ENCODE measurements around the gene C6orf47.
A peak's percentile ranks its signal among the peaks of the same experiment; 100 is the strongest.

DNA sequence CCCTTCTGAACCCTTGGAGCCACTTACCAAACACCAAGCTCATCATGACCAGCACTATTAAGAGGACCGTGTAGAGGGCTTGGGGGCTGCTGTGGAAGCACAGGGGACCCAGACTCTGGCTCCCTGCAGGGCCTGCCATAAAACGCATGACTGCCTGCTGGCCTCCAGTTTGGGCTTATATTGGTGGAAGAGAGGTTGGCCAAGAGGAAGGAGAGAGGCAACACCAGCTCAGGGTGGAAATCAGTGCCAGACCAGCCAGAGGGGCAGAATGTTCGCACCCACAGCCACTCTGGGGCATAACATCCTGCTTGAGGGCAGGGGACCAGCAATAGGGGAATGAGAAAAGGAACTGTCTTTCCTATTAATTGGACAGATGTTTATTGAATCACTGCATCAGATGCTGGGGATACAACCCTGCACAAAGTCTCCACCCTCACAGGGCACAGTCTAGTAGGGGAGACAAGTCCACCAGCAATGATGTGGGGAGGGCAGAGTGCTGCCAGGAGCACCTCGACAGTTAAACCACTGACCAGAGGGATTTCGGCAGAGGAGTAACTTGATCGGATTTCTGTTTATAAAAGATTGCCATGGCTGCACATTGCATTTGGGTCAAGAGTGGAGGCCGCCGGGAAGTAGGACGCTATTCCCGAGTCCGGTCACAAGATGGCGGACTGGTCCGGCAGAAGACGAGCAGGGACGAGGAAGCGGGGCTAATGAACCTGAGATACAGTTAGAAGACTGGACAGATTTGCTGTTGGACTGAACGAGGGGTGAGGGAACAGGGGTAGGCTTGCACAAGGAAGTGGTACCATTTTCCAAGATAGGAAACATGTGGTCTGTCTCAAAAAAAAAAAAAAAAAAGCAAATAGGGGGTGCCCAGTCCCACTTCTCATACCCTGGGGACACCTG, 19.9 kb upstream of the C6orf47 start, which contains the start of gene LY6G5C:
- TF ChIP-seq, protein P1, sequence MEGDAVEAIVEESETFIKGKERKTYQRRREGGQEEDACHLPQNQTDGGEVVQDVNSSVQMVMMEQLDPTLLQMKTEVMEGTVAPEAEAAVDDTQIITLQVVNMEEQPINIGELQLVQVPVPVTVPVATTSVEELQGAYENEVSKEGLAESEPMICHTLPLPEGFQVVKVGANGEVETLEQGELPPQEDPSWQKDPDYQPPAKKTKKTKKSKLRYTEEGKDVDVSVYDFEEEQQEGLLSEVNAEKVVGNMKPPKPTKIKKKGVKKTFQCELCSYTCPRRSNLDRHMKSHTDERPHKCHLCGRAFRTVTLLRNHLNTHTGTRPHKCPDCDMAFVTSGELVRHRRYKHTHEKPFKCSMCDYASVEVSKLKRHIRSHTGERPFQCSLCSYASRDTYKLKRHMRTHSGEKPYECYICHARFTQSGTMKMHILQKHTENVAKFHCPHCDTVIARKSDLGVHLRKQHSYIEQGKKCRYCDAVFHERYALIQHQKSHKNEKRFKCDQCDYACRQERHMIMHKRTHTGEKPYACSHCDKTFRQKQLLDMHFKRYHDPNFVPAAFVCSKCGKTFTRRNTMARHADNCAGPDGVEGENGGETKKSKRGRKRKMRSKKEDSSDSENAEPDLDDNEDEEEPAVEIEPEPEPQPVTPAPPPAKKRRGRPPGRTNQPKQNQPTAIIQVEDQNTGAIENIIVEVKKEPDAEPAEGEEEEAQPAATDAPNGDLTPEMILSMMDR (IDR thresholded peaks at IDR 0.05; ENCODE audit: low read depth, low read length): peak; percentile 54
- no peak for TF ChIP-seq EZH2phosphoT487 (IDR thresholded peaks at IDR 0.05; ENCODE audit: low read depth)
